Neural cell (in vitro differentiated cells): Measurements from ENCODE around the gene PKDCC. TPM values are rescaled to one million over a fixed set of nuclear protein-coding genes. Genes with fewer than 3 reads are reported as not detected.

Source experiments
- H2AFZ ChIP-seq: fragments of 200-600, 300-800 bp; sonication (generic), shearing (Covaris generic); 2 replicates; pipeline ENCODE4 v1.6.0; 2014; ENCODE audit warnings: low read depth, mild to moderate bottlenecking, antibody characterized with exemption, low read length, moderate library complexity
- H3F3A ChIP-seq: fragments of 200-600 bp; shearing (Covaris generic); 2 replicates; pipeline ENCODE4 v1.6.1; 2016; ENCODE audit warnings: mild to moderate bottlenecking, moderate library complexity, mixed read lengths, antibody characterized with exemption, low read length; ENCODE audit not compliant: insufficient read depth, poor library complexity, severe bottlenecking
- H3K27ac ChIP-seq: fragments of 200-600, 300-800 bp; sonication (generic), shearing (Covaris generic); 2 replicates; pipeline ENCODE4 v1.5.1; 2014; ENCODE audit warnings: mild to moderate bottlenecking, low read length, moderate library complexity
- H3K27me3 ChIP-seq: fragments of 300-800, 200-600 bp; sonication (generic), shearing (Covaris generic); 2 replicates; pipeline ENCODE4 v1.6.0; 2014; ENCODE audit warnings: mild to moderate bottlenecking, low read depth, low read length, moderate library complexity; ENCODE audit not compliant: insufficient read depth
- H3K36me3 ChIP-seq: fragments of 300-800, 200-600 bp; sonication (generic), shearing (Covaris generic); 2 replicates; pipeline ENCODE4 v1.5.1; 2014; ENCODE audit warnings: mild to moderate bottlenecking, antibody characterized with exemption, low read length, moderate library complexity; ENCODE audit not compliant: insufficient read depth
- H3K4me2 ChIP-seq: fragments of 300-800, 200-600 bp; sonication (generic), shearing (Covaris generic); 2 replicates; pipeline ENCODE4 v1.6.0; 2014; ENCODE audit warnings: mild to moderate bottlenecking, low read length
- H3K4me3 ChIP-seq: fragments of 300-800, 200-600 bp; sonication (generic), shearing (Covaris generic); 2 replicates; pipeline ENCODE4 v1.5.1; 2014; ENCODE audit warnings: mild to moderate bottlenecking, low read length, moderate library complexity
- H3K79me2 ChIP-seq: fragments of 200-600 bp; shearing (Covaris generic); replicated peaks from 2 replicates; pipeline ENCODE4 v1.6.0; 2014; ENCODE audit warnings: mild to moderate bottlenecking, low read length, moderate library complexity; ENCODE audit not compliant: insufficient read depth
- H3K9ac ChIP-seq: fragments of 300-800, 200-600 bp; sonication (generic), shearing (Covaris generic); 2 replicates; pipeline ENCODE4 v1.6.1; 2016; ENCODE audit warnings: mild to moderate bottlenecking, low read length, mixed read lengths
- H3K9me2 ChIP-seq: fragments of 200-600 bp; shearing (Covaris generic); 2 replicates; pipeline ENCODE4 v1.6.1; 2016; ENCODE audit warnings: mild to moderate bottlenecking, low read length, mixed read lengths; ENCODE audit not compliant: insufficient read depth
- H3K9me3 ChIP-seq: fragments of 200-600, 300-800 bp; sonication (generic), shearing (Covaris generic); 2 replicates; pipeline ENCODE4 v1.6.1; 2016; ENCODE audit warnings: mild to moderate bottlenecking, mixed run types, low read length, moderate library complexity, mixed read lengths
- H4K20me1 ChIP-seq: fragments of 200-600 bp; shearing (Covaris generic); 2 replicates; pipeline ENCODE4 v1.6.1; 2016; ENCODE audit warnings: mild to moderate bottlenecking, mixed run types; ENCODE audit not compliant: insufficient read depth
- EP300 ChIP-seq: fragments of 450-650 bp; conservative IDR thresholded peaks from 2 replicates; pipeline ENCODE4 v1.6.1; 2014; ENCODE audit warnings: antibody characterized with exemption, mild to moderate bottlenecking, moderate library complexity; ENCODE audit not compliant: poor library complexity, severe bottlenecking
- EZH2 ChIP-seq: fragments of 200-600, 300-800 bp; shearing (Covaris generic), sonication (generic); IDR thresholded peaks from 2 replicates; pipeline ENCODE4 v1.6.1; 2014; ENCODE audit warnings: antibody characterized with exemption, low read length, borderline replicate concordance, mild to moderate bottlenecking; ENCODE audit not compliant: insufficient read depth, poor library complexity, severe bottlenecking
- MXI1 ChIP-seq: fragments of 450-650 bp; conservative IDR thresholded peaks from 2 replicates; pipeline ENCODE4 v1.6.1; 2014; ENCODE audit warnings: antibody characterized with exemption, mild to moderate bottlenecking; ENCODE audit not compliant: poor library complexity, severe bottlenecking
- POLR2AphosphoS5 ChIP-seq: IDR thresholded peaks from 2 replicates; pipeline ENCODE4 v1.6.1; 2012
- RAD21 ChIP-seq: fragments of 450-650 bp; conservative IDR thresholded peaks from 2 replicates; pipeline ENCODE4 v1.6.1; 2014; ENCODE audit warnings: antibody characterized with exemption, mild to moderate bottlenecking, moderate library complexity
- REST ChIP-seq: IDR thresholded peaks from 2 replicates; pipeline ENCODE4 v1.6.1; 2012; ENCODE audit warnings: borderline replicate concordance
- SMC3 ChIP-seq: fragments of 450-650 bp; conservative IDR thresholded peaks from 2 replicates; pipeline ENCODE4 v1.6.1; 2014; ENCODE audit warnings: antibody characterized with exemption, mild to moderate bottlenecking, moderate library complexity; ENCODE audit not compliant: poor library complexity
- TAF1 ChIP-seq: IDR thresholded peaks from 2 replicates; pipeline ENCODE4 v1.6.1; 2012; ENCODE audit warnings: low read depth
- polyA plus RNA-seq: library from polyadenylated mRNA; depleted of rRNA; stranded (reverse); fragments of >200 nt; gene quantifications from 2 replicates; pipeline ENCODE4 v1.2.3, GENCODE V29; 2014
- TF ChIP-seq, protein P1 (sequence below): fragments of 450-650 bp; IDR thresholded peaks from 2 replicates; pipeline ENCODE4 v1.5.1; 2014; ENCODE audit warnings: antibody characterized with exemption, mild to moderate bottlenecking, moderate library complexity; ENCODE audit not compliant: poor library complexity, severe bottlenecking

The PKDCC gene
- polyA plus RNA-seq, 1 donor from 2014 or later = 37.4 TPM

GRCh38 chr2:42036940-42037339 is 10.9 kb upstream of the PKDCC start:
- Histone ChIP-seq H3K9ac (no peak overlapping the region), H3K36me3 (no peaks in the 10 kb centered on the region), H3K79me2 (no peaks in the 10 kb centered on the region), H3K9me3 (no peaks in the 10 kb centered on the region), H3K27me3 (no peaks in the 10 kb centered on the region), H3F3A (no peaks in the 10 kb centered on the region), H3K4me3 (no peak overlapping the region), H3K4me2 (no peak overlapping the region), H4K20me1 (no peaks in the 10 kb centered on the region), H3K27ac (no peak overlapping the region), H3K9me2 (no peaks in the 10 kb centered on the region), H2AFZ (no peak overlapping the region)
- TF ChIP-seq RAD21 = no peak
- TF ChIP-seq TAF1 = no peak
- TF ChIP-seq EZH2 = no peak
- TF ChIP-seq MXI1 = no peak
- no peak for TF ChIP-seq SMC3
- TF ChIP-seq, protein P1, sequence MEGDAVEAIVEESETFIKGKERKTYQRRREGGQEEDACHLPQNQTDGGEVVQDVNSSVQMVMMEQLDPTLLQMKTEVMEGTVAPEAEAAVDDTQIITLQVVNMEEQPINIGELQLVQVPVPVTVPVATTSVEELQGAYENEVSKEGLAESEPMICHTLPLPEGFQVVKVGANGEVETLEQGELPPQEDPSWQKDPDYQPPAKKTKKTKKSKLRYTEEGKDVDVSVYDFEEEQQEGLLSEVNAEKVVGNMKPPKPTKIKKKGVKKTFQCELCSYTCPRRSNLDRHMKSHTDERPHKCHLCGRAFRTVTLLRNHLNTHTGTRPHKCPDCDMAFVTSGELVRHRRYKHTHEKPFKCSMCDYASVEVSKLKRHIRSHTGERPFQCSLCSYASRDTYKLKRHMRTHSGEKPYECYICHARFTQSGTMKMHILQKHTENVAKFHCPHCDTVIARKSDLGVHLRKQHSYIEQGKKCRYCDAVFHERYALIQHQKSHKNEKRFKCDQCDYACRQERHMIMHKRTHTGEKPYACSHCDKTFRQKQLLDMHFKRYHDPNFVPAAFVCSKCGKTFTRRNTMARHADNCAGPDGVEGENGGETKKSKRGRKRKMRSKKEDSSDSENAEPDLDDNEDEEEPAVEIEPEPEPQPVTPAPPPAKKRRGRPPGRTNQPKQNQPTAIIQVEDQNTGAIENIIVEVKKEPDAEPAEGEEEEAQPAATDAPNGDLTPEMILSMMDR = no peak
- no peak for TF ChIP-seq POLR2AphosphoS5
- TF ChIP-seq REST = no peak
- no peak for TF ChIP-seq EP300

GRCh38 chr2:42040643-42041278 is 7.1 kb upstream of the PKDCC start:
- no peaks in the 10 kb centered on the region for H3K27me3 ChIP-seq
- no peaks in the 10 kb centered on the region for H4K20me1 ChIP-seq
- no peak overlapping the region for H3K27ac ChIP-seq
- H3F3A ChIP-seq = no peaks in the 10 kb centered on the region
- H3K9me3 ChIP-seq = no peaks in the 10 kb centered on the region
- H2AFZ ChIP-seq = no peak overlapping the region
- no peak overlapping the region for H3K4me2 ChIP-seq
- H3K9me2 ChIP-seq = no peaks in the 10 kb centered on the region
- TF ChIP-seq RAD21 = no peak
- no peak for TF ChIP-seq POLR2AphosphoS5
- no peak for TF ChIP-seq SMC3
- no peak for TF ChIP-seq REST
- no peak for TF ChIP-seq EP300
- no peak for TF ChIP-seq EZH2
- TF ChIP-seq TAF1 = no peak
- TF ChIP-seq, protein P1 = no peak
- H3K79me2 ChIP-seq = no peaks in the 10 kb centered on the region
- no peaks in the 10 kb centered on the region for H3K36me3 ChIP-seq
- no peak overlapping the region for H3K4me3 ChIP-seq
- no peak overlapping the region for H3K9ac ChIP-seq
